Measurements from ENCODE around the gene EPB41L5.

DNA sequence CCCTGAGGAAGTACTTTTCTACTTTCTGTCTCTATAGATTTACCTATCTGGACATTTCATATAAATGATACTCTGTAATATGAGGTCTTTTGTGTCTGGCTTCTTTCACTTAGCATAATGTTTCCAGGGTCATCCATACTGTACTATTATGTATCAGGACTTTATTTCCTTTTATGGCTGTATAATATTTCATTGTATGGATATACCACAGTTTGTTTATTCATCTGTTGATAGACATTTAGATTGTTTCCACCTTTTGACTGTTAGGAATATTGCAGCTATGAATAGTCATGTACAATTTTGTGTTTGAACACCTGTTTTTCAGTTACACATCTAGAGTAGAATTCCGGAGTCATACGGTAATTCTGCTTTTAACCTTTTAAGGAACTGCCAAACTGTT is 136.5 kb downstream of the EPB41L5 start:
- TF ChIP-seq POLR2A (IDR thresholded peaks at IDR 0.05): no peak
- TF ChIP-seq, protein P1, sequence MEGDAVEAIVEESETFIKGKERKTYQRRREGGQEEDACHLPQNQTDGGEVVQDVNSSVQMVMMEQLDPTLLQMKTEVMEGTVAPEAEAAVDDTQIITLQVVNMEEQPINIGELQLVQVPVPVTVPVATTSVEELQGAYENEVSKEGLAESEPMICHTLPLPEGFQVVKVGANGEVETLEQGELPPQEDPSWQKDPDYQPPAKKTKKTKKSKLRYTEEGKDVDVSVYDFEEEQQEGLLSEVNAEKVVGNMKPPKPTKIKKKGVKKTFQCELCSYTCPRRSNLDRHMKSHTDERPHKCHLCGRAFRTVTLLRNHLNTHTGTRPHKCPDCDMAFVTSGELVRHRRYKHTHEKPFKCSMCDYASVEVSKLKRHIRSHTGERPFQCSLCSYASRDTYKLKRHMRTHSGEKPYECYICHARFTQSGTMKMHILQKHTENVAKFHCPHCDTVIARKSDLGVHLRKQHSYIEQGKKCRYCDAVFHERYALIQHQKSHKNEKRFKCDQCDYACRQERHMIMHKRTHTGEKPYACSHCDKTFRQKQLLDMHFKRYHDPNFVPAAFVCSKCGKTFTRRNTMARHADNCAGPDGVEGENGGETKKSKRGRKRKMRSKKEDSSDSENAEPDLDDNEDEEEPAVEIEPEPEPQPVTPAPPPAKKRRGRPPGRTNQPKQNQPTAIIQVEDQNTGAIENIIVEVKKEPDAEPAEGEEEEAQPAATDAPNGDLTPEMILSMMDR (IDR thresholded peaks at IDR 0.05): no peak
